SK-N-DZ (cell line): ENCODE results near the gene AMOTL2.

Experiments
- DNase-seq: peaks from one replicate; pipeline ENCODE4 v3.0.0-alpha.2; 2015; ENCODE audit warnings: low spot score
- small RNA-seq, 2 experiments: library from RNA; depleted of rRNA; stranded (forward); fragments of <200 nt; gene quantifications; one replicate each; pipeline ENCODE3, GENCODE V24; 2014

AMOTL2 gene

DNA sequence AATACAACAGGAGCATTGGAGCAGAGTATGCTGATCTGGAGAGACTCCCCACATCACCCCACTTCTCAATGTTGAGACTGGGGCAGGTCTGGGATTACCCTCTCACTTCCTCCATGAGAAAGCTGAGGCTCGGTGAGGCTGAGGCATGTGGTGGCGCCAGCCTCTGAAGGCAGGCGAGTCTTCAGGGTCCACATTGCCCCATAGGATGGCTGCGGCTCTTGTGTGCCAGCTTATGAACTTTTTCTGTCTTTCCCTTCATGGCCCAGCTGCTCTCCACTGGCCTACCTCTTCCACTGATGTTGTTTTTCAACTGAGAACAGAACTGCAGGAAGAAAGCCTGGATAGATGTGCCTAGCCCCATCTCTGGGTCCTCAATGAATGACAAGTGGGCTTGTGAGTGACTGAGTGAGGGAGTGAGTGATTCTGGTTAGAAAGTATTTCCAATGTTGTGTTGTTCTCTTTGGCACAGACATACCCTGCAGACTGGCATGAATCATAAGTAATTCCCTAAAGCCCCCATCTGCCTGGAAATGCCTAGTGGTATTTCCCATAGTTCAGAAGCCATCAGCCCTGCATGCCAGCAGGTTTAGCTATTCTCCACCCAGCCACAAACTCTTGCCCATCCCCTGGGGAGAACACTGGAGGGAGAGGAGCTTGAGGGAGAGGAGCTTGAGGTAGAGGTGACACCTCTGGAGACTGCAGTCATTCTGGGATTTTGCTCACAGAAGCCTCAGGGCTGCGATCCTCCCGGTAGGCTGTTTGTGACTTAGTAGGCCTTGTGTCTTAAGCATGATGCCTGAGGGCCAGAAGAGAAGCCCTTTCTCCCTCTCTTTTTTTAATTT lies 56.9 kb downstream of the AMOTL2 start:
- DNase-seq = no peak

DNA sequence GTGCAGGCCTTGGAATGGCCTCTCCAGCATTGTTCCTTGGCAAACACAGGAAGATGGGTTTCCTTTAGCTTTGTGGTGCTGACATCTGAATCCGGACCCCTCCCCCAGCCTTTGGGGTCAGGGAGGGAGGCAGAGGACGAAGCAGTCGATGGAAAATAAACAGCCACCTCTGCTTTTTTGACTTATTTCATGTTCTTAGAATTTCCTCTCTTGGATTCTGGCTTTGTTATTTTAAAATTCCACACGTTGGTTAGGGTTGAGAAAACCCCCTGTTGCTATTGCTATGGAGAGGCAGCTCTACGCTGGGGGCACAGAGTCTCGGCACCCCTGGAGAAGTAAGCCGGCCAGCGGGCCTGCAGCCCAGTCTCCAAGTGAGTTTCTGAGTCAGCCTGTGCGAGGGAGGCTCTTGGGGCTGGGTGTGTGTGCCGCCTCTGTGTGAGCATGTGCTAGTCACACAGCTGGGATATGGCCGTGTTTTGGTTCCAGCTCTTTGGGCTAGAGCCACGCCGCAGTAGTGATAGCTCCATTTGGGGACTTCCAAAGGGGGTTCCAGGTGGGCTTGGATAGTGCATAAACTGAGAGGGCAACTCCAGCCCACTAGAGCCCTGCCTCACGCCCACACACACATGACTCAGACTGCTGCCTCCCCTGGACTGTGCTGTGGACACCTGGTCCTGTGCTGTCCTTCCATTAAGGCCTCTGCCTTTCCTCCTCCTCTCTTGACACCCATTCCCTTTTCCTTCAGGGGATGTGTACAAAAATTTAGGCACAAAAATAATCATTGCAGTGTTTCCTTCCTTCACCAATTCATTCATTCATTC lies 58.8 kb downstream of the AMOTL2 start:
- DNase-seq = no peak

GRCh38 chr3:134314588-134315285 lies 59.5 kb downstream of the AMOTL2 start:
- no peak for DNase-seq

- no peak for DNase-seq
These were observed 60.2 kb downstream of the AMOTL2 start for GRCh38 chr3:134313847-134314587.

GRCh38 chr3:134312873-134313846 lies 61.1 kb downstream of the AMOTL2 start:
- no peak for DNase-seq

GRCh38 chr3:134312072-134312872 lies 62.0 kb downstream of the AMOTL2 start:
- DNase-seq = peak; percentile 30

GRCh38 chr3:134311693-134312071 lies 62.6 kb downstream of the AMOTL2 start:
- DNase-seq = no peak

GRCh38 chr3:134311265-134311664 lies 63.0 kb downstream of the AMOTL2 start:
- no peak for DNase-seq

GRCh38 chr3:134309987-134310700 lies 64.1 kb downstream of the AMOTL2 start:
- DNase-seq = no peak

GRCh38 chr3:134308350-134308891 lies 65.8 kb downstream of the AMOTL2 start:
- DNase-seq = peak; percentile 55

GRCh38 chr3:134307425-134307824 lies 66.8 kb downstream of the AMOTL2 start:
- DNase-seq = no peak

- DNase-seq = no peak
These were observed 67.9 kb downstream of the AMOTL2 start for GRCh38 chr3:134306320-134306719.

Small RNAs within 50 kb of the gene (small RNA-seq; reads per million reads assigned to genes)
- 0 reads per million in 2 experiments for gene HMGN1P9
- gene MIR6827 = 0 reads per million in 2 experiments
